Transverse colon (tissue), 4 donors: Measurements from ENCODE around the gene SHF.
"Not testable (repeated sequence)": the region's sequence is repeated elsewhere in the genome, so short reads cannot be mapped to it uniquely, and the experiment has no call there.

Experiments
- CTCF ChIP-seq, 5 experiments: fragments of 200-600 bp in 3 of 5; fragments of 450-650 bp in 2 of 5; sonication (generic) in 3 of 5; IDR thresholded peaks; 1 replicate in 2 of 5; 2 replicates in 3 of 5; pipeline ENCODE4 v1.5.1; 2016 to 2017; ENCODE audit warnings: antibody characterized with exemption in 5 of 5, inconsistent platforms in 3 of 5, mild to moderate bottlenecking in 2 of 5, moderate library complexity in 1 of 5
- POLR2A ChIP-seq: fragments of 450-650 bp; IDR thresholded peaks from one replicate; pipeline ENCODE4 v1.6.1; 2016; ENCODE audit warnings: antibody characterized with exemption, mild to moderate bottlenecking, moderate library complexity
- POLR2AphosphoS5 ChIP-seq, 3 donors: sonication (generic); formaldehyde crosslinking; IDR thresholded peaks; one replicate each; pipeline ENCODE4 v1.6.1; 2016; ENCODE audit warnings: antibody characterized with exemption in 3 of 3

GRCh38 chr15:45236806-45237205 is 49.0 kb upstream of the SHF start:
- TF ChIP-seq CTCF (IDR thresholded peaks at IDR 0.05); POLR2A; POLR2AphosphoS5 (IDR thresholded peaks at IDR 0.05): not testable (repeated sequence)
